NCI-H82 (cell line): ENCODE data around the gene PRR13.

Experiments used
- DNase-seq: peaks from one replicate; lab custom pipeline; 2025; lab: John Stamatoyannopoulos, UW

The PRR13 gene

DNA sequence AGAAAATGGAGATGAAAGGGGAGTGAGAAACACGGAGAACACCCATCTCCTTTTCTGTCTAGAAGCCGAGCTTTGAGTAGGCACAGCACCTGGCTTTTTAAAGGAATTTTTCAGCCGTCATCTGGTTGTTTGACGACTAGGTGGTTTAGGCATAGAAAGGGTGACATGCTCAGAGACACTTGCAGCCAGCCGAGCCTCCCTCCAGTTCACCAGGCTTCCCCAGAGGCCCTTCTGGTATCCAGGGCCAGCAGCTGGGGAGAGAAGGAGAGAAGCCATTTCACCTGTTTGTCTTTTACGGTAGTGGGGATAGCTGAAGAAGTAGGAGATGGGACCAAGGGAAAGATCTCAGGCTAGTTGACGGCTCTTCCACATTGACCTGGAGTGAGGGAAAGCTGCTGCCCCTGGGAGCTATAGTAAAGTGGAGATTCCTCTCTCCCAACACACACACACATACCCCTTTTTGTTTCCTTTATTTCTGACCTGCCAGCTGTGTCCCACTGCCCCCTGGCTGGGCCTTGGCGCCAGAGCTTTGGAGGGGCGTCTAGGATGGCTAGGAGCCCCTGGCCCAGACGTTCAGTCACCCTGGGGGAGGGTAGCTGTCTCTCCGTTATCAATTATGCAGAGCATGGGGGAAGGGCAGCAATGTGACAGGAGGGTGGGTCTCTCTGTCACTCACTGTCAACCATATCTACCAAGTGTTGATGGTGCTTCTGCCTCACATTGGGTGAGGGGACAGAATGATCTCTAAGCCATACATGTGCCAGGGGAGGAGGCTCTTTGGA is 52.3 kb downstream of the PRR13 start:
- peak; percentile 44 for DNase-seq
